GM23248 (cell line): ENCODE results near the gene LINGO4. TPM values are rescaled to one million over a fixed set of nuclear protein-coding genes. Genes with fewer than 3 reads are reported as not detected.

Source experiments
- DNase-seq: peaks from one replicate; pipeline ENCODE4 v3.0.0-alpha.2; 2015
- H2AFZ ChIP-seq: fragments of 200-600 bp; sonication (generic); 2 replicates; pipeline ENCODE4 v1.6.1; 2016; ENCODE audit warnings: antibody characterized with exemption
- H3F3A ChIP-seq: fragments of 200-600 bp; sonication (generic); 2 replicates; pipeline ENCODE4 v1.6.1; 2016; ENCODE audit warnings: mild to moderate bottlenecking, antibody characterized with exemption, mixed run types; ENCODE audit not compliant: insufficient read depth
- H3K27ac ChIP-seq: fragments of 200-600 bp; sonication (generic); 2 replicates; pipeline ENCODE4 v1.5.1; 2016; ENCODE audit warnings: mild to moderate bottlenecking
- H3K27me3 ChIP-seq: fragments of 200-600 bp; sonication (generic); replicated peaks from 2 replicates; pipeline ENCODE4 v1.6.1; 2016; ENCODE audit warnings: mild to moderate bottlenecking; ENCODE audit not compliant: insufficient read depth
- H3K36me3 ChIP-seq: fragments of 200-600 bp; sonication (generic); 2 replicates; pipeline ENCODE4 v1.6.1; 2016; ENCODE audit warnings: low read depth, mild to moderate bottlenecking
- H3K4me1 ChIP-seq: fragments of 200-600 bp; sonication (generic); 2 replicates; pipeline ENCODE4 v1.6.1; 2016; ENCODE audit warnings: mild to moderate bottlenecking; ENCODE audit not compliant: insufficient read depth
- H3K4me2 ChIP-seq: fragments of 200-600 bp; sonication (generic); one replicate; pipeline ENCODE4 v1.6.1; 2016; ENCODE audit warnings: mild to moderate bottlenecking; ENCODE audit not compliant: unreplicated experiment
- H3K4me3 ChIP-seq: fragments of 200-600 bp; sonication (generic); 2 replicates; pipeline ENCODE4 v1.5.1; 2016; ENCODE audit warnings: mild to moderate bottlenecking
- H3K79me2 ChIP-seq: fragments of 200-600 bp; sonication (generic); 2 replicates; pipeline ENCODE4 v1.6.1; 2016; ENCODE audit warnings: mild to moderate bottlenecking; ENCODE audit not compliant: insufficient read depth
- H3K9ac ChIP-seq: fragments of 200-600 bp; sonication (generic); 2 replicates; pipeline ENCODE4 v1.6.1; 2016; ENCODE audit warnings: mild to moderate bottlenecking
- H3K9me2 ChIP-seq: fragments of 200-600 bp; sonication (generic); 2 replicates; pipeline ENCODE4 v1.6.1; 2016; ENCODE audit warnings: mixed run types, mild to moderate bottlenecking, moderate library complexity; ENCODE audit not compliant: insufficient read depth
- H3K9me3 ChIP-seq: fragments of 200-600 bp; sonication (generic); one replicate; pipeline ENCODE4 v1.6.1; 2017; ENCODE audit warnings: low read depth
- H4K20me1 ChIP-seq: fragments of 200-600 bp; sonication (generic); 2 replicates; pipeline ENCODE4 v1.6.0; 2016; ENCODE audit not compliant: insufficient read depth
- EZH2 ChIP-seq: fragments of 200-600 bp; sonication (generic); IDR thresholded peaks from 2 replicates; pipeline ENCODE4 v1.6.1; 2018; ENCODE audit warnings: antibody characterized with exemption, mild to moderate bottlenecking; ENCODE audit not compliant: insufficient read depth, poor library complexity, severe bottlenecking
- EZH2phosphoT487 ChIP-seq: fragments of 200-600 bp; sonication (generic); IDR thresholded peaks from 2 replicates; pipeline ENCODE4 v1.6.1; 2018; ENCODE audit warnings: antibody characterized with exemption, moderate library complexity, mild to moderate bottlenecking, low read depth; ENCODE audit not compliant: insufficient read depth
- WGBS, 2 experiments: methylation state at CpG; one replicate each; pipeline ENCODE4 v1.1.6; 2015 to 2017; ENCODE audit warnings: low lambda C conversion rate in 2 of 2, low coverage in 1 of 2; ENCODE audit errors: missing lambda C conversion rate in 2 of 2; 5-methylcytosine and 5-hydroxymethylcytosine counted together
- in situ Hi-C: fragments of 300-500 bp; cut with MboI; formaldehyde crosslinking; loops from 2 replicates; pipeline ENCODE4 v1.15.0; 2020
- polyA plus RNA-seq: library from polyadenylated mRNA; unstranded; fragments of >200 nt; fragmentation: Nextera tagmentation; extraction: Ambion mirVana; gene quantifications from 2 replicates; pipeline ENCODE4 v1.2.1, GENCODE V29; 2016
- total RNA-seq: library from RNA; depleted of rRNA; stranded (reverse); fragments of >200 nt; shearing (Covaris generic); gene quantifications from 2 replicates; pipeline ENCODE4 v1.2.3, GENCODE V29; 2014

LINGO4 gene
- total and polyA plus RNA-seq, 2 experiments from 2014 or later = not detected

- Histone ChIP-seq H3K27me3 (peaks cover 49% of the 10 kb centered on the region), H3K9ac (no peak overlapping the region), H3K4me1 (no peaks in the 10 kb centered on the region), H3K79me2 (no peaks in the 10 kb centered on the region), H2AFZ (no peak overlapping the region), H3F3A (no peaks in the 10 kb centered on the region), H4K20me1 (no peaks in the 10 kb centered on the region), H3K9me2 (no peaks in the 10 kb centered on the region), H3K4me3 (no peak overlapping the region), H3K36me3 (no peaks in the 10 kb centered on the region), H3K4me2 (no peak overlapping the region), H3K9me3 (no peaks in the 10 kb centered on the region), H3K27ac (no peak overlapping the region)
- DNase-seq = no peak
- WGBS, 2 experiments = 66 to 74% methylated on average over 7 of the region's 7 CpGs
- TF ChIP-seq EZH2 = no peak
- TF ChIP-seq EZH2phosphoT487 = no peak
- in situ Hi-C loops = no loop called here
Observed at GRCh38 chr1:151801846-151802245, 3.4 kb downstream of the LINGO4 start.

- Histone ChIP-seq H2AFZ (no peak overlapping the region), H3K4me2 (no peak overlapping the region), H4K20me1 (no peaks in the 10 kb centered on the region), H3K9me3 (no peaks in the 10 kb centered on the region), H3K4me3 (no peak overlapping the region), H3K4me1 (no peaks in the 10 kb centered on the region), H3K27me3 (peaks cover 49% of the 10 kb centered on the region), H3K27ac (no peak overlapping the region), H3K9me2 (no peaks in the 10 kb centered on the region), H3K79me2 (no peaks in the 10 kb centered on the region), H3K9ac (no peak overlapping the region), H3F3A (no peaks in the 10 kb centered on the region), H3K36me3 (no peaks in the 10 kb centered on the region)
- TF ChIP-seq EZH2phosphoT487 (no peak), EZH2 (no peak)
- WGBS, 2 experiments = 80 to 89% methylated on average over 12 of the region's 12 CpGs
- no peak for DNase-seq
- in situ Hi-C loops = no loop called here
Observed at GRCh38 chr1:151801310-151801820, 3.9 kb downstream of the LINGO4 start.

GRCh38 chr1:151800830-151801229 is 4.4 kb downstream of the LINGO4 start:
- H3F3A ChIP-seq = no peaks in the 10 kb centered on the region
- peaks cover 49% of the 10 kb centered on the region for H3K27me3 ChIP-seq
- no peaks in the 10 kb centered on the region for H3K4me1 ChIP-seq
- H3K9me2 ChIP-seq = no peaks in the 10 kb centered on the region
- no peaks in the 10 kb centered on the region for H4K20me1 ChIP-seq
- no peak for DNase-seq
- no peaks in the 10 kb centered on the region for H3K79me2 ChIP-seq
- no peak overlapping the region for H3K4me3 ChIP-seq
- no peak overlapping the region for H2AFZ ChIP-seq
- H3K4me2 ChIP-seq = no peak overlapping the region
- WGBS, 2 experiments = 26 to 29% methylated on average over 8 of the region's 8 CpGs
- in situ Hi-C loops = no loop called here
- no peak for TF ChIP-seq EZH2
- no peaks in the 10 kb centered on the region for H3K36me3 ChIP-seq
- H3K9me3 ChIP-seq = no peaks in the 10 kb centered on the region
- no peak overlapping the region for H3K27ac ChIP-seq
- no peak overlapping the region for H3K9ac ChIP-seq

GRCh38 chr1:151799179-151800022 is 5.8 kb downstream of the LINGO4 start:
- DNase-seq = peak; percentile 21
- in situ Hi-C loops = no loop called here

More at GRCh38 chr1:151799179-151800022, 5.8 kb downstream of the LINGO4 start:
- H3K4me3 ChIP-seq = no peak overlapping the region
- H2AFZ ChIP-seq = no peak overlapping the region
- H3F3A ChIP-seq = no peaks in the 10 kb centered on the region
- H3K4me2 ChIP-seq = no peak overlapping the region
- no peak overlapping the region for H3K27ac ChIP-seq
- H3K79me2 ChIP-seq = no peaks in the 10 kb centered on the region
- peaks cover 45% of the 10 kb centered on the region for H3K27me3 ChIP-seq
- no peak for TF ChIP-seq EZH2
- TF ChIP-seq EZH2phosphoT487 = no peak
- no peak overlapping the region for H3K9ac ChIP-seq
- H3K9me2 ChIP-seq = no peaks in the 10 kb centered on the region
- no peaks in the 10 kb centered on the region for H3K4me1 ChIP-seq
- 32 to 38% methylated on average over 9 of the region's 9 CpGs for WGBS, 2 experiments
- H3K9me3 ChIP-seq = no peaks in the 10 kb centered on the region
- H3K36me3 ChIP-seq = no peaks in the 10 kb centered on the region
- no peaks in the 10 kb centered on the region for H4K20me1 ChIP-seq
